Stimulated activated memory B cell treated with anti-CD40 and anti-IgM and Interleukin-4, amounts not matched to agents 10 μg/mL and 1 μg/mL and 100 μg/mL, for 72 hours (primary cell): ENCODE data around the gene RALGPS1.

Source experiments
- ATAC-seq: fragments of 150-1000 bp; cut with Tn5 transposase; 2 replicates; pipeline ENCODE4 v1.10.0; 2021
- H3K27ac Mint-ChIP-seq: one replicate; pipeline ENCODE4 v1.8.0; 2022; ENCODE audit warnings: mild to moderate bottlenecking, mixed read lengths
- H3K27me3 Mint-ChIP-seq: one replicate; pipeline ENCODE4 v1.8.0; 2022; ENCODE audit warnings: mixed read lengths
- H3K36me3 Mint-ChIP-seq: one replicate; pipeline ENCODE4 v1.8.0; 2022; ENCODE audit warnings: mixed read lengths
- H3K4me1 Mint-ChIP-seq: one replicate; pipeline ENCODE4 v1.8.0; 2022; ENCODE audit warnings: mixed read lengths
- H3K4me3 Mint-ChIP-seq: one replicate; pipeline ENCODE4 v1.8.0; 2022; ENCODE audit warnings: mild to moderate bottlenecking, moderate library complexity, mixed read lengths
- H3K9me3 Mint-ChIP-seq: one replicate; pipeline ENCODE4 v1.8.0; 2022; ENCODE audit warnings: mixed read lengths

RALGPS1 gene

DNA sequence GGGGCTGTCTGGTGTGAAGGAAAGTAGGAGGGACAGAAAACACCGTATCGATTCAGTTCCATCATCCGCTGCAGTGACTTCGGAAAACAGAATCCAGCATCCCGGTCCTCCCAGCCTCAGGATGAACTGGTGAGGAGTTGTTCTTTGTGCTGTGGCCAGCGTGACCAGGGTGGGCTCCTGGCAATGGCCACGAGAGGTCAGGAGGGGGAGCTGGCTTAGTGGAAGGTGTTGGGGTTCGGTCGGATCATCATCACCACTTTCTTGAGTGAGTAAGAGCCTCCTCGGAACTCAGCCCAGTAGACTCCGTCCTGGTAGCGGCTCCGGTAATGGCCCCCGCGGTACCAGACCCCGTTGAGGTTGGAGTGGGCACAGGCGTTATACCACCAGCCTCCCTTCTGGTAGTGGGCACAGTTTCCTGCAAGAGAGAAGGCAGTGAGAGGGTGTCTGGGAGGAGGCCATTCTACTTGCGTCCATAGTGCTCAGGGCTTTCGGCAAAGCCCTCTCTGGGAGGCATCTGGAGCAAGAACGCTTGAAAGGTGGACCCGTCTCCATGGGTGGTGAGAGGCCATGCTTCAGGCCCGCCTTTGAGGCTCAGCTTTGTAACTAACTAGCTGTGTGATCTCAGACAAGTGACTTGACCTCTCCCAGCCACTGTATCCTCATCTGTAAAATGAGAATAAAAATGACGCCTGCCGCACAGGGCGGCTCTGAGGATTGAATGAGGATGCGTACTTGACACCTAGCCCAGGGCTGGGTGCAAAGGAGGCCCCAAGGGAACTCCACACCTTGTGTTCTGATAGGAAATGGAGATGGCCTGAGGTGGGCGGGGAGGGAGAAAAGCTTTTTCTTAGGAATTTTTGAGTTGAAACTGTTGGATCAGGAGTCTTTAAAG lies 174.4 kb downstream of the RALGPS1 start:
- ATAC-seq = no peak
- Mint-ChIP-seq H3K27me3 (no peaks in the 10 kb centered on the region), H3K36me3 (peaks cover 27% of the 10 kb centered on the region), H3K4me3 (no peak overlapping the region), H3K4me1 (no peaks in the 10 kb centered on the region), H3K27ac (no peak overlapping the region), H3K9me3 (no peaks in the 10 kb centered on the region)

DNA sequence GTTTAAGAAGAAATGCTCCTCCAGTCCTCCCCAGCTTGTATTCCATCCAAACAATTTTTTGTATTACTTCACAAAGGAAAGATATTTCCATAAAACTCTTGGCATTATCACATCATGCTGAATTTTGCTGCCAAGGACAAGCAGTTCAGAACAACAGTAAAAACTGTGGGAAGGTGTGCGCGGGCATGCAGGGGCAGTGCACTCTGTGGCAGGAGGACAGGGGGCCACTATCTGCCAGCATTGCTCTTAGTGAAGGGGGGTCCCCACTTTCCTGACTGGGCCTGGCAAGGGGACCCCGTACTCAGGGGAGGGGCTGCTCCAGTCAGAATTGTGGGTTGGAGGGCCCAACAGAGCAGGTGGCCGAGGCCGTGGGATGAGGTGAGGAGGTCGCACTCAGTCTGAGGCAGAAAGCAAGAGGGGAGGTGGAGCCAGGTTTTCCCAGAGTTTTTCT lies 175.1 kb downstream of the RALGPS1 start:
- Mint-ChIP-seq H3K4me3 (no peak overlapping the region), H3K4me1 (no peaks in the 10 kb centered on the region), H3K36me3 (peaks cover 23% of the 10 kb centered on the region), H3K27ac (no peak overlapping the region), H3K27me3 (no peaks in the 10 kb centered on the region), H3K9me3 (no peaks in the 10 kb centered on the region)
- ATAC-seq = no peak

DNA sequence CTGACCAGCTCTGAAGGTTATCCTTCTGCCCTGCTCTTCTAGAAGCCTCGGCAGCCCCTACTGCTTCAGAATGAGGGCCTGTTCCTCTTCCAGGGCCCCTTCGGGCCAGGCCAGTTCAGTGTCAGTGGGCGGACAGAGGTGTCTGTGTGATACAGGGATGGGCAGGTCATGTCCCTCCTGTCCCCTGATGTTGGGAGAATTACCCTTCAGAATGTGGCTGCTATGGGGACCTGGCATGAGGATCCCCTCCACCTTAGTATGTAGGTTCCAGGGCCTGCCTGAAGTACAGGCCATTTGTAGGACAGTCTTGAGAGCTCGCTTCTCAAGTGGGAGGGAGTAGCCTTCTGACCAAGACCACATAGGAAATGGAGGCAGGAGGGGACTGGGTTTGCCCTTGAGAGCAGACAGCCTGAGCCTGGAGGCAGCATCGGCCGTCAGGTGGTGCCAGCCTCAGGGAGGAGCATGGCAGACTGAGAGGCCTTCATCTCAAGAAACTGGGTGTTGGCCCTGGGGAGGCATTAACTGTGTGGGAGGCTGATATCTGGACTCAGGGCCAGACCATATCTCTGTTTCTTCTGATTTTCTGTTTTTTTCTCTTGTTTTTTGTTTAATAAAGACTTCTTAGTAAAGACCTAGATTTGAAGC lies 175.9 kb downstream of the RALGPS1 start:
- Mint-ChIP-seq H3K4me1 (no peaks in the 10 kb centered on the region), H3K27ac (no peak overlapping the region), H3K36me3 (peaks cover 23% of the 10 kb centered on the region), H3K9me3 (no peaks in the 10 kb centered on the region), H3K27me3 (no peaks in the 10 kb centered on the region), H3K4me3 (no peak overlapping the region)
- ATAC-seq = no peak

DNA sequence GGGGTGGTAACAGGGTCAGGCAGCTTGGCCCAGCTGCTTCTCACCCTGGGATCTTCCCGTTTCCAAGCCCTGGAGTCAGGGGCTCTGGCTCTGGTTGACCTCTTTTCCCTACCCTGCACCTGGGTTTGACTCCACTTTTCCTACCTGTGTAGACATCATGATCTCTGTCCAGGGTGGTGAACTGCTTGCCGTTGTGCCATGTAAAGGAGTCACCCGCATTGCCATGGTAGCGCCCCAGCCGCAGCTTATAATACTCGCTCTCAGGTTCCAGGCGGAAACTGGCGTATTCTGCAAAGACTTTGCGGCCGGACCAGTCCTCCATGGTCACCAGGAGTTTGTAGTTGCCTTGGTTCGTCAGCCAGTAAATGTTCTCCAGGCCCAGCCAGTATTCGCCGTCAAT lies 176.9 kb downstream of the RALGPS1 start:
- no peaks in the 10 kb centered on the region for H3K4me1 Mint-ChIP-seq
- no peak overlapping the region for H3K4me3 Mint-ChIP-seq
- no peak overlapping the region for H3K27ac Mint-ChIP-seq
- H3K9me3 Mint-ChIP-seq = no peaks in the 10 kb centered on the region
- no peaks in the 10 kb centered on the region for H3K27me3 Mint-ChIP-seq
- no peak for ATAC-seq
- peaks cover 26% of the 10 kb centered on the region for H3K36me3 Mint-ChIP-seq

DNA sequence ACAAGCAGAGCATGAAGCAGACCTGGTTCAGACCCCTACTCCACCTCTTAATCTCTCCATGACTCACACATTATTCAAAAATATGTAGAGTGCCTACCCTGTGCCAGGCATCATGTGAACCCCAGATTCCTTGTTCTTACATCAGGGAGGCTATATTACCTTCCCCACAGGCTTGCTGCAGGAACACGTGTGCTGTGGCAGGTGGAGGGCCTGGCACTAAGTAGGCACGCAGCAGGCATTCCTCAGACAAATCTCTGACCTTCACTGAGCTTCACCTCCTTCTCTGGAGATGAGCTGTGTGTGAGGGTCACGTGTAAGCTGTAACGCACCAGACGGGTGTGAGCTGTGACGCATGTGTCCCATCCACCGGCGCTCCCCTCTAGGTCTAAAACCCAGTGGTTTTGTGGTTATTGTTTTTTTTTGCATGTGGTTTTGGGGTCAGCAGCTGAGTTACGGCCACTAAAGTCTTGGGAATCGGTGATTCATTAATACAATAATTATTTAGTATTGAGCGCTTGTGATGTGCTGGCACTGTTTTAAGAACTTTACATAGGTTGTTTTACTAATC lies 177.5 kb downstream of the RALGPS1 start:
- no peak overlapping the region for H3K27ac Mint-ChIP-seq
- no peaks in the 10 kb centered on the region for H3K9me3 Mint-ChIP-seq
- no peak overlapping the region for H3K4me3 Mint-ChIP-seq
- no peak for ATAC-seq
- no peaks in the 10 kb centered on the region for H3K4me1 Mint-ChIP-seq
- peaks cover 22% of the 10 kb centered on the region for H3K36me3 Mint-ChIP-seq
- H3K27me3 Mint-ChIP-seq = no peaks in the 10 kb centered on the region

DNA sequence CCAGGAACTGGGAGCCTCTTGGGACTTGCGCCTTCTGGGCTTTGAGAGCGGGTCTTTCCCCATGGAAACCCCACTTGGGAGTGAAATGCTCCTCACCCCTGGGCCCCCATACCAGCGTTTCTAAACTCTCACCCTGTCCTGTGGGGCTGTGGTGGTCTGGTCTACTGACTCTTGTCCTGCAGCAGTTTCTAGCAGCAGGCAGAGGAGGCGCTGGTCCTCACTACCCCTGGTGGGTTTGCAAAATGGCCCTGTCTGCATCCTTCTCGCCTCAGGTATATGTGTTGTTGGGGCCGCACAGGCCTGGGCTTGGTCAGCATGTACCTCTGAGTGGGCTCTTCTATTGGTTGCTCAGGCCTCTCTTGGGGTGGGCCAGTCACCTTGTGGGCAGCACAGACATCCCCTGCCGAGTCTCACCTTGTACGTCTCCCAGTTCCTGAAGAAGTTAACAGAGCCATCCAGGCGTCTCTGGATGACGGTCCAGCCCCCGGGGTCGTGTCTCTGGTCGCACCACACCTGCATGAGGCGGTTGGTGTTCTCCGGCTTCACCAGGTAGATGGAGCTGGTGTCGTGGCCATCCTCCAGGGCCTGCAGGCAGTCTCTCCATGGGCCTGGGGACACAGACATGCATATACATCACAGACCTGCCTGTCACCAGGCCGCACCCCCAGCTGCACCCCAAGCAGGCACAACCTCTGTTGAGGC lies 178.9 kb downstream of the RALGPS1 start:
- H3K36me3 Mint-ChIP-seq = peaks cover 14% of the 10 kb centered on the region
- peaks cover 5% of the 10 kb centered on the region for H3K4me1 Mint-ChIP-seq
- no peaks in the 10 kb centered on the region for H3K9me3 Mint-ChIP-seq
- no peak for ATAC-seq
- no peak overlapping the region for H3K4me3 Mint-ChIP-seq
- H3K27ac Mint-ChIP-seq = no peak overlapping the region
- H3K27me3 Mint-ChIP-seq = no peaks in the 10 kb centered on the region

DNA sequence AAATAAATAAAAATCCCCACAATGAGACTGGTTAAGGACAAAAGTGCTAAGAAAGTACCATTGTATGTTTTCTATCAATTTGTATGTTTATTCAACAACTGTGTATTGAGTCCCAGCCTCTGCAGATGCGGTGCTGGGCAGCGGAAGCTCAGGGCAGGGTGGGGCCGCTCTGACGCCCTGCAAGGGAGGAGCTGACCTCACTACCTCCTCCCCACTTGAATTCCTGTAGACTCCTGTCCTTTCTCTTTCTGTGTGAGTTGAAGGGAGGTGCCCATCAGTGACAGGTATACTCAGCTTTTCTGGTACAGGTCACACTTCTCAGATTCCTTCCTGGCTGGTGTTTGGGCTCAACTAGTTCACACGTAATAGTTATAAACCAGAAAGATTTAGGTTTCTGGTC lies 180.8 kb downstream of the RALGPS1 start:
- no peak for ATAC-seq
- Mint-ChIP-seq H3K36me3 (peaks cover 11% of the 10 kb centered on the region), H3K27ac (no peak overlapping the region), H3K27me3 (no peaks in the 10 kb centered on the region), H3K4me3 (no peak overlapping the region), H3K9me3 (no peaks in the 10 kb centered on the region), H3K4me1 (peaks cover 6% of the 10 kb centered on the region)

DNA sequence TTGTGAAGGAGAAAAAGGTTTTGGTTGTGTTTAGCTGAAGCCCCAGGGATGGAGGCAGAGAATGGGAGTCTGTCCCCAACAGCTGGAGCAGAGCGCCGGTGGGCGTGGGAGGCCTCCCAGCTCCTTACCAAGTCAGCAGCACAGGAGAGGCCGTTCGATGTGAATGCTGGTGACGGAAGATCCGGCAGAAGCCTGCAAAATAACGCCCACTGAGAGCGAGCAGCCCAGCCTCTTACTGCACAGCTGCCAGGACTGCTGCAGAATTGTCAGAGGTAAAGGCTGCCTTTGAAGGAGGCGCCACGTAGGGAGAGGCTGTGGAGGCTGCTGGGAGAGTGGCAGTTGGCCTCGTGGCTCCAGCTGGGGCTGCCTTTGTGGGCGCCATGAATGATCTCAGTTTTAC lies 181.6 kb downstream of the RALGPS1 start:
- no peak for ATAC-seq
- peaks cover 6% of the 10 kb centered on the region for H3K4me1 Mint-ChIP-seq
- H3K9me3 Mint-ChIP-seq = no peaks in the 10 kb centered on the region
- peaks cover 11% of the 10 kb centered on the region for H3K36me3 Mint-ChIP-seq
- H3K4me3 Mint-ChIP-seq = no peak overlapping the region
- no peaks in the 10 kb centered on the region for H3K27me3 Mint-ChIP-seq
- no peak overlapping the region for H3K27ac Mint-ChIP-seq

DNA sequence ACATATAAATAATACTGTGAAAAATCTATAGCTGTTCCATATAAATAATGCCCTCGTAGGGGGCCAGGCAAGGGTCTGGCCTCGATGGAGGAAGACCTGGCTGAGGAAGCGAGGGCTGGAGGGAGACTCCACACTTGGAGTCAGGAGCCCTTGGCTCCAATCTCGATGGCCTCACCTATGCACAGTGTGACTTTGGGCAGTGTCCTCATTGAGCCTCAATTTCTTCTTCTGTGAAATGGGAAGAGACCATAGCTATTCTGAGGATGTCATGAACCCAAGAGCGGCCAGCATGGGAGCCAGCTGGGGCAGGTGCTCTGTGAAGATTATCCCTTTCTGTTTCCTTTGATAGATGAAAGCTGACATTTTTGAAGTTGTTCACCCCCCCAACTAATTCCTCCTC lies 183.1 kb downstream of the RALGPS1 start:
- Mint-ChIP-seq H3K36me3 (peaks cover 11% of the 10 kb centered on the region), H3K9me3 (no peaks in the 10 kb centered on the region), H3K27ac (no peak overlapping the region), H3K4me3 (no peak overlapping the region), H3K27me3 (no peaks in the 10 kb centered on the region), H3K4me1 (peaks cover 6% of the 10 kb centered on the region)
- ATAC-seq = no peak

DNA sequence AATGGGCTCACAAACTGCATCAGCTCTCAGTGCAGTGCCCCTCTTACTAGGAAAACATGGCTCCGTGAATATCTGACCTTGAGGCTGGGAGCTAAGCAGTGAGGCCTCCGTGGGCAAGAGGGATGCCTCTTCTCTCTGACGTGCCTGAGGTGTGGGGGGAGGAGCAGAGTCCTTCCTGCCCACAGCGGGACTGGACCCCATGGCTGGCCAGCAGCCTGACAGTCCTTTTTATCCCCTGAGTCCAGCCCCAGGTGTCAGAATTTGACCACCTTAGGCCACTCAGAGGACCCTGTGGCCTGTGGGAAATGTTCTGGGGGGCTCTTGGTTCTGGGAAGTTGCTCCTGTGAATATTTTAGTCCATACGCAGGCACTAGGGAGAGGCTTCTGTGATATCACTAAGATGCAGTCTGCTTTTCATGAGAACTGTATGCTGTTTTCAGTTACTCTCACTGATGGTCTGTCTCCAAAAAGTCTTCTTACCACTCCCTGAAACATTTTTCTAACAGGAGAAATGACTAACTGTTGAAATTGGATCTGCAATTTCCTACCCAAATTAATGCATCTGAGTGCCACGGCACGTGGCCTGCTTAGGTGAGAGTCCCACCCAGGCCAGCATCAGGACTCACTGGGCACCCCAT lies 184.5 kb downstream of the RALGPS1 start:
- H3K36me3 Mint-ChIP-seq = peaks cover 10% of the 10 kb centered on the region

DNA sequence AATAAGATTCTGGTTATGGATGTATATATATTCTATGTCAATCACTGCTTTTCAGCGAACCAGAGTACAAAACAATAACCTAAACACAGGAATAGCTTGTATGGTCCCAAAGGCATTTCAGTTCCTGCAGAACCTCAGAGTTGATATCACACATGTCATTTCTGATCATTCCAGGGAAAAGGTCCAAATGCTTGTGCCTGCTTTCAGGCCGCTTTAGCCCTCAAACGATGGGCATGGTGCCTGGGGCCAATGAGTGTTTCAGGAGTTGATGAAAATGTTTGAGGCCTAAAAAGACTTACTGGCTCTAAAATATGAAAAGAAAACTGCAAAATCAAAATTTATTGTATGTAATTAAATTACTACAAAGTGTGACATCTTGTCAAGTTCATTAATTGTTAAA lies 185.1 kb downstream of the RALGPS1 start:
- H3K4me3 Mint-ChIP-seq = no peak overlapping the region
- H3K4me1 Mint-ChIP-seq = peaks cover 6% of the 10 kb centered on the region
- H3K9me3 Mint-ChIP-seq = no peaks in the 10 kb centered on the region
- no peak overlapping the region for H3K27ac Mint-ChIP-seq
- H3K36me3 Mint-ChIP-seq = peaks cover 15% of the 10 kb centered on the region
- no peaks in the 10 kb centered on the region for H3K27me3 Mint-ChIP-seq
- ATAC-seq = no peak

More for the DNA sequence above, 184.5 kb downstream of the RALGPS1 start:
- H3K9me3 Mint-ChIP-seq = no peaks in the 10 kb centered on the region
- H3K27ac Mint-ChIP-seq = no peak overlapping the region
- H3K4me1 Mint-ChIP-seq = peaks cover 6% of the 10 kb centered on the region
- no peak overlapping the region for H3K4me3 Mint-ChIP-seq
- no peak for ATAC-seq
- H3K27me3 Mint-ChIP-seq = no peaks in the 10 kb centered on the region

DNA sequence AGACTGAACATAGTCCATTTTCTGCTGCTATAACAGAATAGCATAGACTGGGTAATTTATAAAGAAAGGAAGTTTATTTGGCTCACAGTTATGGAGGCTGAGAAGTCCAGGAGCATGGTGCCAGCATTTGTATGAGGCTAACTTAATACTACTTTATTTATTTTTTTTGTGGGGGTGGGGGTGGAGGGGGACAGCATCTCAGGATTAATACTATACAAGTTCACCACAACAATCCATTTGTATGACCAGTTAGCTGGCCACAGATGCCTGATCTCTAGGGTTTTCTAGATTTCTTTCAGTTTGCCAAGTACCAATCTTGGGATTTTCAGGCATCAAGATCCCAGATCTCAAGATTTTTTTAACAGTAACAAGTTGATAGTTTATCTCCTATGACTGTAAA lies 187.6 kb downstream of the RALGPS1 start:
- no peak overlapping the region for H3K27ac Mint-ChIP-seq
- peaks cover 6% of the 10 kb centered on the region for H3K4me1 Mint-ChIP-seq
- no peaks in the 10 kb centered on the region for H3K9me3 Mint-ChIP-seq
- H3K36me3 Mint-ChIP-seq = peaks cover 12% of the 10 kb centered on the region
- ATAC-seq = no peak
- H3K4me3 Mint-ChIP-seq = no peak overlapping the region
- H3K27me3 Mint-ChIP-seq = no peaks in the 10 kb centered on the region

DNA sequence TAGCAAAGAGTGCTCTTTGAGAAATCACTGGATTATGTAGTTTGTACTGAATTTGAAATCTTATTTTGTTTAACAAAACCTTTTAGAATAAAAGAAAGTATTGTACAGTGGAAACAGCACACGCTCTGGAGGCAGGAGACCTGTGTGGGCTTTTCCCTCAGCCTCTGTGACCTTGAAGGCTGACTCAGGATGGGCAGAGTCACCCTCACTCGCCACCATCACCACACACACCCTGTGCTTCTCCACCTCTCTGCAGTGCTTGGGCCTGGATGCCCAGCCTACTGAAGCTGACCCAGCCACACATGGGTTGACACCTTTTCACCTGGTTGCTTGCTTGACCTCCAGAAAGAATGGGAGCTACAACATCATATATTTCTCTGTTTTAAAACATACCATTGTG lies 188.2 kb downstream of the RALGPS1 start:
- no peaks in the 10 kb centered on the region for H3K9me3 Mint-ChIP-seq
- H3K4me3 Mint-ChIP-seq = no peak overlapping the region
- peaks cover 6% of the 10 kb centered on the region for H3K4me1 Mint-ChIP-seq
- H3K27me3 Mint-ChIP-seq = no peaks in the 10 kb centered on the region
- ATAC-seq = no peak
- no peak overlapping the region for H3K27ac Mint-ChIP-seq
- H3K36me3 Mint-ChIP-seq = peaks cover 12% of the 10 kb centered on the region

DNA sequence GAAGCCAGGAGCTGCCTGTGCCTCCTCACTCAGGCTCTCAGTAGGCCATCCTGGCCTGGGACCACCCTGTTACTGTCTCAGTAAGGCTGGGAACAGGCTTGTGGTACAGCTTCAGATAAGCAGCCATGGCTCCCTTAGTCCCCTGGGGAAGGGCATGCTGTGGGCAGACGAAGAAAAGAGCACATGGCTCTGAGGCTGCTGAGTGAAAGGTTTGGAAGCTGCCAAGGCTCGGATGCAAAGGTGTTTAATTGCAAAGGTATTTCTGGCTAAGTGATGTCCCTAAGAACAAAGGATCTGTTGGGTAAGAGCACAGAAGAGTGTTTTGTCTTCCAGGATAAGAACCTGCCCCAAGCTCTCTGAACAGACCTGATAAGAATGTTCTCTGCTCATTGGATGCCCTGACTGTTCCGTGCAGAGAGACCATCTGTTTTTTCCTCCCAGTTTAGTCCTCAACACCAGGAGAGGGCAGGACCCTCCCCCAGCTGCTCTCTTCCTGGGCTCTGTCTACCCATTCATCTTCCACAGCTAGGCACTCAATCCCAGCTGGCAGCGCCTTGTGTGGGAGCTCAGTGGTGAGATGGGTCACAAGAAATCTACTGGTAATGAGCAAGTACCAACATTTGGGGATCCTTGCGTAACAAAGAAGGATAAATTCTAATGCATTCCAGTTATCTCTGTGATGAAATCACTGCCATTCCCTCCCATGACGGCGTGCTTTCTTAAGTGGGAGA lies 190.2 kb downstream of the RALGPS1 start:
- no peak for ATAC-seq
- no peaks in the 10 kb centered on the region for H3K4me1 Mint-ChIP-seq
- no peak overlapping the region for H3K4me3 Mint-ChIP-seq

More for the DNA sequence above, 190.2 kb downstream of the RALGPS1 start:
- peaks cover 20% of the 10 kb centered on the region for H3K36me3 Mint-ChIP-seq
- no peak overlapping the region for H3K27ac Mint-ChIP-seq
- no peaks in the 10 kb centered on the region for H3K27me3 Mint-ChIP-seq
- H3K9me3 Mint-ChIP-seq = no peaks in the 10 kb centered on the region
